GM21529 (cell line): ENCODE data around the gene KLHL18.
A peak's percentile ranks its signal among the peaks of the same experiment; 100 is the strongest.
"Not testable (repeated sequence)": the region's sequence is repeated elsewhere in the genome, so short reads cannot be mapped to it uniquely, and the experiment has no call there.

Source experiments
- ATAC-seq: cut with Tn5 transposase; IDR thresholded peaks from one replicate; pipeline ENCODE4 v1.9.1; 2021; ENCODE audit not compliant: unreplicated experiment

The KLHL18 gene

GRCh38 chr3:47273564-47273963, 9.2 kb upstream of the KLHL18 start:
- ATAC-seq: no peak

DNA sequence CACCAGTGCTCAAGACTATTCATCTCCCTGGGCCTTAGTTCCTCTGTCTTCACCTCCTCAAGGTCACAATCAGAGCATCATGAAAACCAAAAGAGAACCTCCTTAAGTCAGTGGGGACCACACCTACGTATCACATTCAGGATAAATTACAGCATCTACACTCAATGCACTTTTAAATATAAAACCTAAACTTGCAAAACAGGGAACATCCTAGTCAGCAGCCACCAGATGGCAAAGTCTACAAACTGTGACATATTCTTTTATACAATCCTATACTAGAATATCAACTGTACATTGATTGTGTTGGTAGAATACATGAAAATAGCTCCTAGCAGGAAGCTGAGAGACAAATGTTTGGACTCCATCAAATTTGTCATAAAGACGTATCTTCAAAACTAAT, 8.1 kb upstream of the KLHL18 start:
- ATAC-seq: no peak

GRCh38 chr3:47276558-47276957, 6.2 kb upstream of the KLHL18 start:
- ATAC-seq: no peak

- no peak for ATAC-seq
Observed at GRCh38 chr3:47280519-47280918, 2.2 kb upstream of the KLHL18 start.

DNA sequence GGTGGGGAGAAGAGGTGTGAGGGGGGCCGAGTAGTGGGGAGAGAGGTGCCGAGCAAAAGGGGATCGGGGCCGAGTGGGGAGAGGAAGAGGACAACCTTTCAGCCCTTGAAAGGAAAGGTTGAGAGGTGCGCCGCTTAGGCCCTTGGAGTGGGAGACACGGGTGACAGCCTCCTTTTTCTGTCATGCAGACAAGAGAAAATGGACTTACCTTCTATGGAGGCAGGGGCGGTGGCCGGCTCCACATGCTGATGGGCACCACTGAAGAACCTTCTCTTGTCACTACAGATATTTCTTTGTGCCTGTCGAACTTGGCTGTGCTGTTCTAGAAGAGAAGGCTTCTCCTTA, 421 bp downstream of the KLHL18 start:
- ATAC-seq: peak; percentile 4

- ATAC-seq: no peak
Observed at GRCh38 chr3:47283591-47284364, 1.0 kb downstream of the KLHL18 start.

GRCh38 chr3:47288966-47289910, 6.5 kb downstream of the KLHL18 start:
- no peak for ATAC-seq

DNA sequence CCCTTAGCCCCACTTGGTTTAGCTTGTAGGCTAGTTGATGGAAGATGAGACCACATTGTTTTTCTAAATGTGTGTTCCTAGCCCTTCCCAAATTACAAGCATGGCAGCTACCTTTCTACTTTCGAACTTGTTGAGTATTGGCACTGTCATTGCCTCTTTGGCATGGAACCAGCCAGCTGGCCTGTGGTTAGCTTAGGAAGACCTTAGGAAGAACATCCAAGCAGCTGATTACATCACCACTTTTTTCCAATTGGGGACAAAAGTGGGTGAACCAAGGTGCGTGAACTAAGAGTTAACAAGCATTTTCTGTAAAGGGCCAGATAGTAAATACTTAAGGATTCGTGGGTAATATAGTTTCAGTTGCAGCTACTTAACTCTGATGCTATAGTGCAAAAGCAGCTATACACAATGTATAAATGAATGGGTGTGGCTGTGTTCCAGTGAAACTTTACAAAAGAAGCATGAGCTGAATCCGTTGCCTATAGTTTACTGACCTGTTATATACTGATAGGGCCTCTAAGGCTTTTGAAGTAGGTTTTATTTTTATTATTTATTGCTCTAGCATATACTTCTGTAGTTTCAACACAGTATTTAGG, 8.5 kb downstream of the KLHL18 start:
- no peak for ATAC-seq

DNA sequence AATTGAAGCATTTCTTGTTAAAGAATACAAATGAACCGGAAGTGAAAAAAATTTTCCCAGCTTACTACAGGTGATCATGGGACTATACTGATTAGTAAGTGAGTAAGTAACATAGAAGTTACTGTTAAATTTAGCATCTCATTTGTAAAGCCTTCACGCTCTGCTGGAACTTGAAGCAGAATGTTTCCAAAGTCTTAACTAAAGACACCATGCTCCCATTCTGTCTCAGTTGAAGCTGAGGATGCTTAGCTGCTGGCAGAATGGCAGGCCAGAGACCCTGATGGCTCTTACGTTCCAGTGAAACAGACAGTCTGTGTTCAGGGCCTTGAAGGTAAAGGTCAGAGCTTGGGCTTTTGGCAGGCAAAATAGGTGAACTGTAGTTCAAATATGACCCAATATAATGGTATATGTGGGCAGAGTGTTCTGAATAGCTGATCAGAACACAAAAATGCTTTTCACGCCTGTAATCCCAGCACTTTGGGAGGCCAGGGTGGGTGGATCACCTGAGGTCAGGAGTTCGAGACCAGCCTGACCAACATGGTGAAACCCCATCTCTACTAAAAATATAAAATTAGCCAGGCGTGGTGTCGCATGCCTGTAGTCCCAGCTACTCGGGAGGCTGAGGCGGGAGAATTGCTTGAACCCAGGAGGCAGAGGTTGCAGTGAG, 9.1 kb downstream of the KLHL18 start:
- not testable (repeated sequence) for ATAC-seq

DNA sequence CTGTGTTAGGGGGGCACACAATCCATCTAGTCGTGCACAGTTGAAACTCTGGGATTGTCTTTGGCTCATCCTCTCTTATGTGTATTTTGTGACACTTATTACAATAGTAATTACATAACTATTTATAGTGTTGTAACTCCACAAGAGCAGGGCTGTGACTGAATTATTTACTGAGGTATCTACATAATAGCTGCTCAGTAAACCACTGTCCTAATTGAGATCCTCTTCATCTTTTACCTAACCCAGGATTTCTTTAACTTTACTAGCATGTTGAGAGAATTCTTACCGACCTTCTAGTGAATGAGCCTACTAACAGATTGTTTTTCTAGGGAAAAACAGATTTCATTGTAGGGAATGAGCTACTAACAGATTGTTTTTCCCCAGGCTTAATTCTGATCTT, 11.1 kb downstream of the KLHL18 start:
- no peak for ATAC-seq

GRCh38 chr3:47294392-47294791, 11.6 kb downstream of the KLHL18 start:
- no peak for ATAC-seq

DNA sequence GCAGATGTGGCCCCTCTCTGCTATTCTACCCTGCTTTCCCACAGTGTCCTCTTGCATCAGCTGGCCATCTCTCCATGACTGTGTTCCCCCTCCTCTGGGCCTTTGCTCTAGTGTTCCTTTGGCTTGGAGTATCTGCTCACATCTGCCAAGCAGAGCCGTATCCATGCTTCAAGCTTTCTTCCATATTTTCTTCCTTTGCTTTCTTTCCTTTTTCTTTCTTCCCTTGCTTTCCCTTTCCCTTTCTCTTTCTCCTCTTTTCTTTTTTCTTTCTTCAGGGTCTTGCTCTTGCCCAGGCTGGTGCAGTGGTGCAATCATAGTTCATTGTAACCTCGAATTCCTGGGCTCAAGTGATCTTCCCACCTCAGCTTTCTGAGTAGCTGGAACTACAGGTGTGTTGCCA, 12.6 kb downstream of the KLHL18 start:
- no peak for ATAC-seq

- no peak for ATAC-seq
Observed at GRCh38 chr3:47295976-47296375, 13.2 kb downstream of the KLHL18 start.

DNA sequence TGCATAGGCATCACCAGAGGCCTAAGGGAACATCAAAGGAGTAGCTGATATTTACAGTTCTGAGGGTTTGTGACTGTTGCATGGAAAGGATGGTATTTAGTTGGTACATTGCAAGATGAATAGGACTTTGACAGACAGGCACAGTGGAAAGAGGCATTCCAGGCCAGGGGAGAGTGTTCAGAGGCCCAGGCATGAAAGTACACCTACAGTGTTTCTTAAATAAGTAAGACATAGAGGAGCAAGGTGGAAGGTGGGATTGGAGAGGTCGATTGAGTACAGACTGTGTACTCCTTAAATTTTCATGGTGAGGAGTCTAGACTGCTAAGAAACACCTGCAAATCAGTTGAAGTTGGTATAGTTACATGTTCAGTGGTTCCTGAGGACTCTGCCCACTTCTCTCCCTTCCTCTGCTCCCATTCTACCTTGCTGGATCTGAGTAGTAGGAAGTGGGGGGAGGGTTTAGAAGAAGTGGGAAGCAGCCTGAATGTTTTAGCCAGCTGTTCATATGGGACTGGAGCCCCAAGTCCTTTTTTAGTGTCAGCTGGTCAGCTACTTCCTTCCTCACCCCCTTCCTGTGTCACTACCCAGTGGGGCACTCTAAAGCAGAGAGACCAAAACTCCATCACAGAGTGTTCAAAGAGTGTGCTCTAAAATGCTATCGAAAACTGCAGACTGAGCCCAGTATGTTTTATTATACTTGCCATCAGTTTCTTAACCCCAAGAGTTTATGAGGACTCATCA, 14.0 kb downstream of the KLHL18 start:
- no peak for ATAC-seq

GRCh38 chr3:47298439-47298838, 15.7 kb downstream of the KLHL18 start:
- no peak for ATAC-seq

DNA sequence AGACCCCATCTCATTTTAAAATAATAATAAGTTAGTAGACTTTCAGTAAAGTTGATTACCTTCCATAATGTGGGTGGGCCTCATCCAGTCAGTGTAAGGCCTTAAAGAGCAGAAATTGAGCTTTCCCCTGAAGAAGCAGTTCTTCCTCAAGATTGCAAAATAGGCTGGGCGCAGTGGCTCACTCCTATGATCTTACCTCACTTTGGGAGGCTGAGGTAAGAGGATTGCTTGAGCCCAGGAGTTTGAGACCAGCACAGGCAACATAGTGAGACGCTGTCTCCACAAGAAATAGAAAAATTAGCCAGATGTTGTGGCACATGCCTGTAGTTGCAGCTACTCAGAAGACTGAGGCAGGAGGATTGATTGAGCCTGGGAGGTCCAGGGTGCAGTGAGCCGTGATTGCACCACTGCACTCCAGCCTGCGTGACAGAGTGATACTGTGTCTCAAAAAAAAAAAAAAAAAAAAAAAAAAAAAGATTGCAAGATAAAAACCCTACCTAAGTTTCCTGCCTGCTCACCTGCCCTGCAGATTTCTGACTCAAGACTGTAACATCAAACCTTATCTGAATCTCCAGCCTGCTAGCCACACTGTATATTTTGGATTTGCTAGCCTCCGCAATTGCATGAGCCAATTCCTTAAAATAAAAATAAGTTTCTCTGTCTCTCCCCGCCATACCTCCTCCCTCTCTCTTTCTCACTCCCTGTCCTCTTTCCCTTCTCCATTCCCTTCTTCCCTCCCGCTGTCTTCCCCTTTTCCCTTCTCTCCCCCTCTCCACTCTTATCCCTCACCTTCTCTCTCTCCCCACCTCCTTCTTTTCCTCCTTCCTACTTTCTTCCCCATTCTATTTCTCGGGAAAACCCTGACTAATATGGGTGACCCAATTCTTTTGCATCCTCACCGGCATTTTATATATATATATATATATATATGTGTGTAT, 16.9 kb downstream of the KLHL18 start:
- ATAC-seq: no peak

DNA sequence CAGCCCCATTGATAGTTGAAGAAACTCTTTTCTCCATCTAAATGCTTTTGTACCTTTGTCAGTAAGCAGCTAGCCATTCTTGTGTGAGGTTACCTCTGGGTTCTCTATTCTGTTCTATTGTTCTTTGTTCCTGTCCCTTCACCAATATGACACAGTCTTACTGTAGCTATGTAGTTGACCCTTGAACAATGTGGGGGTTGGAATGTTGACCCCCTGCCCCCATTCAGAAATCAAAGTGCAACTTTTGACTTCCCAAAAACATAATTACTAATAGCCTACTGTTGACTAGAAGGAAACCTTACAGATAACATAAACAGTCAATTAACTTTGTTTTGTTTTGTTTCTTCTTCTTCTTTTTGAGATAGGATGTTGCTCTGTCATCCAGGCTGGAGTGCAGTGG, 18.7 kb downstream of the KLHL18 start:
- no peak for ATAC-seq

DNA sequence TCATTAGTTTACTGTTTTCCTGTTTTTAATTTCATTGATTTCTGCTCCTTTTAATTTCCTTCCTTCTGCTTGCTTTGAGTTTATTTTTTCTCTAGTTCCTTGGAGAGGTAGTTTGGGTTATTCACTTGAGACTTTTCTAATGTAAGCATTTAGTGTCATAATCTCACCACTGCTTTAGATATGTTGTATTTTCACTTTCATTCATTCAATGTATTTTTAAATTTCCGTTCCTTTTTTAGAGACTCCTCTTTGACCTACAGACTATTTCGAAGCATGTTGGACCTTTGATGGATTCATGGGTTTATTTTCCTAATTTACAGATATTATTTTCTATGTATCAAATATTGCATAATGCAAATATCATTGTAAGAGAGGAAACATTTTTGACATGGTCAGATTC, 23.3 kb downstream of the KLHL18 start:
- no peak for ATAC-seq

- not testable (repeated sequence) for ATAC-seq
Observed at GRCh38 chr3:47309231-47309630, 26.5 kb downstream of the KLHL18 start.
